H1 (cell line): Measurements from ENCODE around the gene ADGB. TPM values are rescaled to one million over a fixed set of nuclear protein-coding genes. Genes with fewer than 3 reads are reported as not detected.

Source experiments
- ASH2L ChIP-seq: fragments of 200-600, 300-600 bp; sonication (generic); IDR thresholded peaks from one replicate; pipeline ENCODE4 v1.7.1; 2017; ENCODE audit warnings: low read length
- EGR1 ChIP-seq: IDR thresholded peaks from 2 replicates; pipeline ENCODE4 v1.6.1; 2011; ENCODE audit warnings: low read depth, low read length, borderline replicate concordance
- FOSL1 ChIP-seq: IDR thresholded peaks from 2 replicates; pipeline ENCODE4 v1.6.1; 2011; ENCODE audit warnings: mild to moderate bottlenecking, low read depth, low read length, moderate library complexity; ENCODE audit not compliant: insufficient read depth
- KDM4A ChIP-seq: IDR thresholded peaks from one replicate; pipeline ENCODE4 v1.7.1; 2012; ENCODE audit warnings: low read depth, mild to moderate bottlenecking, moderate library complexity, low read length, inconsistent platforms; ENCODE audit not compliant: severe bottlenecking
- SAP30 ChIP-seq: fragments of 300-600 bp; sonication (generic); IDR thresholded peaks from 2 replicates; pipeline ENCODE4 v1.7.1; 2012; ENCODE audit warnings: low read length, moderate library complexity, mild to moderate bottlenecking, inconsistent platforms; ENCODE audit not compliant: insufficient read depth, insufficient replicate concordance
- SIX5 ChIP-seq: IDR thresholded peaks from 2 replicates; pipeline ENCODE4 v1.6.1; 2011; ENCODE audit warnings: mild to moderate bottlenecking, low read depth, low read length
- TAF7 ChIP-seq: optimal IDR thresholded peaks from 2 replicates; pipeline ENCODE3; 2011; ENCODE audit warnings: low read depth, mild to moderate bottlenecking, inconsistent platforms, low read length, moderate library complexity, borderline replicate concordance
- polyA plus RNA-seq, 7 experiments: library from polyadenylated mRNA; depleted of rRNA in 3 of 7; stranded (reverse) in 5 of 7; unstranded in 2 of 7; fragments of >200 nt in 5 of 7; fragments of 200-250 nt in 2 of 7; gene quantifications; 1 replicate in 5 of 7; 2 replicates in 1 of 7; 4 replicates in 1 of 7; pipeline versions ENCODE4 v1.2.1 to v1.2.3, GENCODE V29; 2011 to 2013; ENCODE audit warnings: missing spikeins in 2 of 7, mixed read lengths in 2 of 7
- total RNA-seq: library from RNA; stranded (reverse); fragmentation: NEBNext Ultra II Directional; extraction: Animal tissue kit (Norgen Biotek cat#: 25700); gene quantifications from 2 replicates; pipeline ENCODE4 v1.2.1, GENCODE V29; 2021

The ADGB gene
- total and polyA plus RNA-seq, 2 of the 8 experiments (the other 6 are each of a cell fraction or from before 2014, with no cell fraction given): not detected

GRCh38 chr6:146719387-146719786 lies 120.6 kb downstream of the ADGB start (continued):
- TF ChIP-seq FOSL1 (no peak), ASH2L (no peak), TAF7 (no peak), KDM4A (no peak), SIX5 (no peak), SAP30 (no peak), EGR1 (no peak)
